Adrenal gland (tissue), 5 donors: ENCODE data around the gene SLC36A1.

Experiments used
- CTCF ChIP-seq, 6 experiments: fragments of 450-650 bp in 4 of 6; fragments of 200-600 bp in 2 of 6; sonication (generic) in 1 of 6; IDR thresholded peaks; 1 replicate in 5 of 6; 2 replicates in 1 of 6; pipeline versions ENCODE4 v1.5.1 to v1.8.0; 2016 to 2021; ENCODE audit warnings: antibody characterized with exemption in 6 of 6, mild to moderate bottlenecking in 2 of 6, moderate library complexity in 1 of 6
- POLR2A ChIP-seq, 2 donors: fragments of 450-650 bp; IDR thresholded peaks; one replicate each; pipeline ENCODE4 v1.6.1; 2017; ENCODE audit warnings: antibody characterized with exemption in 2 of 2, mild to moderate bottlenecking in 2 of 2, moderate library complexity in 1 of 2
- donor health status: DM: no; HTN: no; CAD: no.

- TF ChIP-seq CTCF (IDR thresholded peaks at IDR 0.05) (no peak), POLR2A (IDR thresholded peaks at IDR 0.05) (no peak)
Measured at GRCh38 chr5:151475388-151475787, 28.0 kb downstream of the SLC36A1 start.
